ENCODE data around the gene FRAT1.

DNA sequence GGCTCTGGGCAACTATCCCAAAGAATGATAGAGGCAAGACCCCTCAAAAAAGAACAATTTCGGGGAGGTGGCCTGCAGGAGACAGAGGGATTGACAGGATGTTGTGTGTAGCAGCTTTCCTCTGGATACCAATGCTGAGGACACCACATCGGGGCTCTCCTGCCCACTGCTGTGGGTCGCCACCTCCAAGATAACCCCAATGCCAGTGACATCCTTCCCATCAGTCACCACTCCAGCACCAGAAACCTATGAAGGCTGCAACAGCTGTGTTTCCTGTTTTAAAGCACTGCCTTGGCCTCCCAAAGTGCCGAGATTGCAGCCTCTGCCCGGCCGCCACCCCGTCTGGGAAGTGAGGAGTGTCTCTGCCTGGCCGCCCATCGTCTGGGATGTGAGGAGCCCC, 44.2 kb upstream of the FRAT1 start:
- TF ChIP-seq RBBP5 (IDR thresholded peaks at IDR 0.05; ENCODE audit: borderline replicate concordance, low read depth, low read length), result no peak
- no peak for TF ChIP-seq GABPA (IDR thresholded peaks at IDR 0.05; ENCODE audit: borderline replicate concordance, insufficient read depth, low read length)
- no peak for TF ChIP-seq TAF1 (IDR thresholded peaks at IDR 0.05; ENCODE audit: low read depth, low read length)

Data from H1 (cell line).